DMS153 treated with DMSO at 0.1 percent for 48 hours (cell line): ENCODE data around the gene FSTL4.
A peak's percentile ranks its signal among the peaks of the same experiment; 100 is the strongest.

Experiments used
- DNase-seq: peaks from one replicate; lab custom pipeline; 2025; ENCODE audit not compliant: unreplicated experiment; lab: John Stamatoyannopoulos, UW

FSTL4 gene

GRCh38 chr5:133520991-133521706 is 91.2 kb downstream of the FSTL4 start:
- DNase-seq = no peak

- no peak for DNase-seq
Observed at GRCh38 chr5:133520062-133520461, 92.3 kb downstream of the FSTL4 start.

- DNase-seq = no peak
Observed at GRCh38 chr5:133519191-133519590, 93.2 kb downstream of the FSTL4 start.

- DNase-seq = no peak
Observed at GRCh38 chr5:133514456-133514855, 97.9 kb downstream of the FSTL4 start.

GRCh38 chr5:133512896-133513295 is 99.4 kb downstream of the FSTL4 start:
- no peak for DNase-seq

GRCh38 chr5:133511653-133512235 is 100.6 kb downstream of the FSTL4 start:
- no peak for DNase-seq

GRCh38 chr5:133510634-133511262 is 101.6 kb downstream of the FSTL4 start:
- DNase-seq = no peak

GRCh38 chr5:133509742-133510079 is 102.6 kb downstream of the FSTL4 start:
- DNase-seq = no peak

GRCh38 chr5:133508845-133509741 is 103.2 kb downstream of the FSTL4 start:
- no peak for DNase-seq

GRCh38 chr5:133508331-133508730 is 104.0 kb downstream of the FSTL4 start:
- DNase-seq = no peak

GRCh38 chr5:133506181-133506580 is 106.2 kb downstream of the FSTL4 start:
- DNase-seq = no peak

- no peak for DNase-seq
Observed at GRCh38 chr5:133503511-133503910, 108.8 kb downstream of the FSTL4 start.

- peak; percentile 40 for DNase-seq
Observed at GRCh38 chr5:133499895-133500294, 112.4 kb downstream of the FSTL4 start.

GRCh38 chr5:133497608-133498348 is 114.6 kb downstream of the FSTL4 start:
- no peak for DNase-seq

- DNase-seq = no peak
Observed at GRCh38 chr5:133496631-133497030, 115.7 kb downstream of the FSTL4 start.

GRCh38 chr5:133494923-133495246 is 117.5 kb downstream of the FSTL4 start:
- DNase-seq = no peak

- DNase-seq = no peak
Observed at GRCh38 chr5:133494232-133494922, 118.0 kb downstream of the FSTL4 start.

- peak; percentile 8 for DNase-seq
Observed at GRCh38 chr5:133489632-133490031, 122.7 kb downstream of the FSTL4 start.

GRCh38 chr5:133487093-133487492 is 125.2 kb downstream of the FSTL4 start:
- no peak for DNase-seq

GRCh38 chr5:133485468-133485867 is 126.9 kb downstream of the FSTL4 start:
- no peak for DNase-seq
